ENCODE data around the gene ICAM1.
"Not testable (repeated sequence)": the region's sequence is repeated elsewhere in the genome, so short reads cannot be mapped to it uniquely, and the experiment has no call there.

ICAM1 gene

DNA sequence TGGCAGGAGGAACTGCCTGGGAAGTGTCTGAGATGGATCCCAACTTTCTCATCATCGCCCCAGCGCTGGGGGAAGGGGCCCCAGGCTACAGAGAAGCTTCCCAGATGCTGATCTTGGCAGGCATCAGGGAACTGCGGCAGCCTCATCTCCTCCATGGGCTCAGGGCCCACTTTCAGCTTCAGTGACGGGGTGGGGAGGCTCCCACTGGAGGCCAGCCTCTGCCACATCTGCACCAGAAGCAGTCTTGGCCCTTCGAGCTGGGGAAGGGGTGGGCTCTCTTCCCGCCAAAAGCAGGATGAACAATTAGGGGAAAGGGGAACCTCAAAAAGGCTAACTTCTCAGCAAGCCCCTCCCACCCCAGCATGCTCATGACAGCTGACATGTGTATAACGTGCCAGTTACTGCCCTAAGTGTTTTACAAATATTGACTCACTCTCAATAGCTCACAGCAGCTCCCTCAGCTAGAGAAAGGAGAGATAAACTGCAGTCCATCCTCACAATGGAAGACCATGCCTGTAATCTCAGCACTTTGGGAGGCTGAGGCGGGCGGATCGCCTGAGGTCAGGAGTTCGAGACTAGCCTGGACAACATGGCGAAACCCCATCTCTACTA lies 32.6 kb upstream of the ICAM1 start:
- H3K27ac ChIP-seq: peak overlapping the region in 13 of 21 experiments; percentile 16 to 71 (median 46)
- no peak overlapping the region for H3K4me3 ChIP-seq

- H3K4me3 ChIP-seq, H3K27ac ChIP-seq: not testable (repeated sequence)
These were observed 29.0 kb upstream of the ICAM1 start for GRCh38 chr19:10241826-10242449.

DNA sequence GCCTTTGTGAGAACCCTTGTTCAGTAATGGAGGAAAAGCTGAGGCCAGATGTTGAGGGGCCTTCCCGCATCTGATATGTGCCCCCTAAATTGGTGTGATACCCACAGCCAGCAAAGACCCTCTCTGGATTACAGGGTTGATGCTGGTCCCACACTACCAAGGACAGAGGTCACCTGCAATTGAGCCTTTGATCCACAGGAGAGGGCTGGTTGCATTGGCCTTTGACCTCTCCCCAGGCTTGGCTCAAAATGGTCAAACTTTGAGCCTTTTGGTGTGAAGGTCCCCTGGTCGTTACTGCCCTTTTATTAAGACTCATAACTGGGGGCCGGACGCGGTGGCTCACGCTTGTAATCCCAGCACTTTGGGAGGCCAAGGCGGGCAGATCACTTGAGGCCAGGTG lies 27.3 kb upstream of the ICAM1 start:
- H3K27ac ChIP-seq: no peak overlapping the region
- no peak overlapping the region for H3K4me3 ChIP-seq

- Histone ChIP-seq H3K4me3 (no peak overlapping the region), H3K27ac (no peak overlapping the region)
These were observed 25.6 kb upstream of the ICAM1 start for GRCh38 chr19:10245189-10245939.

DNA sequence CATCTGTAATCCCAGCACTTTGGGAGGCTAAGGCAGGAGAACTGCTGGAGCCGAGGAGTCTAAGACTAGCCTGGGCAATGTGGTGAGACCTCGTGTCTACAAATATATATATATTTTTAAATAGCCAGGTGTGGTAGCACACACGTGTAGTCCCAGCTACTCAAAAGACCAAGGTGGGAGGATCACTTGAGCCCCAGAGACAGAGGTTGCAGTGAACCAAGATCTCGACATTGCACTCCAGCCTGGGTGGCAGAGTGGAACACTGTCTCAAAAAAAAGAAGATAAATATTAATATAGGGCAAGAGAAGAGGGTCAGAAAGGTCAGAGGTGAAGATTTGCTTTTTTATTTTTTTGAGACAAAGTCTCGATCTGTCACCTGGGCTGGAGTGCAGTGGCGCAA lies 24.4 kb upstream of the ICAM1 start:
- Histone ChIP-seq H3K27ac (no peak overlapping the region), H3K4me3 (no peak overlapping the region)

DNA sequence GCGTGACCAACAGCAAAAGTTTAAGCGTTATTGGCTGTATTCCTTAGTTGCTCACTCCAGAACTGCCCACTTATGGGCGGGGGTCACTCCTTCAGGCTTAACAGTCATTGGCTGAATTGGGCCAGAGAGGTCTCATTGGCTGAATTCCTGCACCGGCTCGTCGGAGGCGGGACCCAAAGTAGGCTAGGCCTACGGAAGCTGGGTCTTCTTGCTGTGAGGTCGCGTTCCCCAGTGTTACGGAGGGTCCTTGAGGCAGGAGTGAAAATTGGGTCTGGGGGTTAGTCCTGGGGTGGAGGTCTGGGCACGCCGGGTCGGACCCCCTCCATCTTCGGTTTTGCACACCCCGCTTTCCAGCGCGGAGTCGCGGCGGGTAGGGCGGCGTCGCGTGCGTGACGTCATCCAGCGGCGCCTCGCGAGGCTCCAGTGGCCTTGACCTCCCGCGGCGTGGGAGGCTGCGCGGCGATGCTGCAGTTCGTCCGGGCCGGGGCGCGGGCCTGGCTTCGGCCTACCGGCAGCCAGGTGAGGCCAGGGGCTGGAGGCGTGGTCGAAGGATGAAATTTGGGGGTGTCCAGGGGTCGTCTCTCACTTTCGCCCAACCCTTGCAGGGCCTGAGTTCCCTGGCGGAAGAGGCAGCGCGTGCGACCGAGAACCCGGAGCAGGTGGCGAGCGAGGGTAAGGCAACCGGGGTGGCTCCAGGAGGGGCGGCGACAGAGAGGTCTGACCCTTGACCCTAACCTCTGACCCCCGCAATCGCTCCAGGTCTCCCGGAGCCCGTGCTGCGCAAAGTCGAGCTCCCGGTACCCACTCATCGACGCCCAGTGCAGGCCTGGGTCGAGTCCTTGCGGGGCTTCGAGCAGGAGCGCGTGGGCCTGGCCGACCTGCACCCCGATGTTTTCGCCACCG lies 18.9 kb upstream of the ICAM1 start, which contains the start of gene MRPL4:
Gene MRPL4, plus strand, starts transcription at position 423 of the 903 bp plus-strand sequence. Its CDS starts 40 bp downstream, at position 463.
- Histone ChIP-seq H3K4me3 (peak within 1 kb of the TSS; percentile 55 to 96 (median 78)), H3K27ac (peak within 1 kb of the TSS; percentile 35 to 91 (median 87))

DNA sequence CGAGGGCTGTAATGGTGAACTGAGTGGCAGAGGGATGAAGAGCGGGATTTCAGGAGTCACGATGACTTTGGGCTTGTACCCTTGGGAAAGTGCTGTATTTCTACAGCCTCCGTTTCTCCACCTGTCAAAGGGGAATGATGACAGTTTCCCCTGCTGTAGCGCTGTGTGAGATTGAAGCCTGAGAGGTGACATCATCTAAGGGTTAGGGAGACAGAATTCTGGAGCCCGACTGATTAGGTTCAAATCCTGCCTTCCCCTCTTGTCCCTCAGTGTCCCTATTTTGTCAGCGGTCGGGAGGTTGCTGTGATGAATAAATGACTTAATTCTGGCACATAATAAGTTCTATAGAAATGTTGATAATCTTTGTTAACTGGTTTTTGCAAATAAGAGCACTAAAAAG lies 18.2 kb upstream of the ICAM1 start:
- Histone ChIP-seq H3K27ac (peak overlapping the region; percentile 35 to 91 (median 87)), H3K4me3 (peak overlapping the region; percentile 55 to 96 (median 78))

DNA sequence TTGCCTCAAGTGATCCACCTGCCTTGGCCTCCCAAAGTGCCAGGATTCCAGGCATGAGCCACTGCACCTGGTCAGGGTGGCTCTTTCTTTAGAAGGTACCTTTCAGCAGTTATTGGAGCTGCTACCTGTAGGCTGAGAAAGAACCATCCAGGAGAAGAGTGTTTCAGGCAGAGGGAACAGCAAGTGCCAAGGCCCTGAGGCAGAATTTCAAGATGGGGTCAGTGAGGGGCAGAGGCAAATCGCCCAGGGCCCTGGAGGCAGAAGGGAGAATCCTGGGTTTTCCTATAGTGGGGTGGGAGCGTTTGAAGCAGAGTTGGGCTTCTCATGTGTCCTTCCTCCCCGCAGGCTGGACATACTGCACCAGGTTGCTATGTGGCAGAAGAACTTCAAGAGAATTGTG lies 16.7 kb upstream of the ICAM1 start:
- H3K27ac ChIP-seq: no peak overlapping the region
- H3K4me3 ChIP-seq: no peak overlapping the region

DNA sequence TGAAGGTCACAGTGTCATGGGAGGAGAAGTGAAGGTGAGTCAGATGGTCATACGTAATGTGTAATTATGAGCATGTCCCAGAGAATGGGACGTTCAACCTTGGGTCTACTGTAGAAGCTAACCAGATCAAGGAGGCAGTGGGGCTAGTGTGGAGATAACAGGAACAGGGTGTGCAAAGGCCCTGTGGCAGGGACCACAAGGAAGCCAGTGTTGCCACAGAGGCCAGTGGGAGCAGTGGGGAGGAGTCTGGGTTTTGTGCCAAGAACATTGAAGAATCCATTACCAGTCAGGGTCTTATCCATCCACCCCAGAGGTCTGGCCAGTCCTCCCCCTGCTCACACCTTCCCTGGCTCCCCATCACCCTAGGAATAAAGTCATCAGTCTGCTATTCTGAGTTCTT lies 15.6 kb upstream of the ICAM1 start:
- Histone ChIP-seq H3K4me3 (no peak overlapping the region), H3K27ac (no peak overlapping the region)

- Histone ChIP-seq H3K27ac (no peak overlapping the region), H3K4me3 (no peak overlapping the region)
These were observed 14.4 kb upstream of the ICAM1 start for GRCh38 chr19:10256551-10256950.

GRCh38 chr19:10256970-10257615 lies 13.8 kb upstream of the ICAM1 start:
- H3K4me3 ChIP-seq: no peak overlapping the region

GRCh38 chr19:10258080-10258710 lies 12.7 kb upstream of the ICAM1 start:
- no peak overlapping the region for H3K4me3 ChIP-seq
- H3K27ac ChIP-seq: no peak overlapping the region

More at GRCh38 chr19:10256970-10257615, 13.8 kb upstream of the ICAM1 start:
- no peak overlapping the region for H3K27ac ChIP-seq

DNA sequence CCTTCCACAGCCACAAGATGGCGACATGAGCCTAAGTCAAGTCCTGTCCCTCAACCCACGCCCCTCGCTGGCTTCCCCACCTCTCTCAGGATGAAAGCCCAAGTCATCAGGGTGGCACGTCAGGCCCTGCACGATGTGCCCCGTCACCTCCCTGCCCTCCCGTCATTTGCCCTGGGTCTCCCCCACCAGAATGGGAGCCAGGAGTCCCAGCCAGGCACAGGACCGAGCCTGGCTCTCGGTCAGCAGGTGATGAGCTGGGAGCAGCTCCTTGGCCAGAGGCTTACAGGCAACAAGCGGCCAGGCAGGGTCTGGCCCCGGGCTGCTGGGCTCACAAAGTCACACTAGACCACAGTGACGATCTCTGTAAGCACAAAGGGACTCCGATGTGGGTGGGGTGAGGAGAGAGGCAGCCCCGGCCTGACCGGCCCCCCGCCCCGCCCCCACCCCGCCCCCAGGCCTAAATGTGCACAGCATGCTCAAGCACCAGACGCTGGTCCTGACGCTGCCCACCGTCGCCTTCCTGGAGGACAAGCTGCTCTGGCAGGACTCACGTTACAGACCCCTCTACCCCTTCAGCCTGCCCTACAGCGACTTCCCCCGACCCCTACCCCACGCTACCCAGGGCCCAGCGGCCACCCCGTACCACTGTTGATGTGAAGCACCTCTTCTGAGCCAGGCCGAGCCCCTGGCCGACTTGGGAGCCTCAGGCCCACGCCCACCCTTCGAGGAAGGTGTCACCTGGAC lies 11.6 kb upstream of the ICAM1 start:
- H3K4me3 ChIP-seq: no peak overlapping the region
- H3K27ac ChIP-seq: peak overlapping the region in 18 of 21 experiments; percentile 1 to 77 (median 49)

GRCh38 chr19:10260141-10260584 lies 10.8 kb upstream of the ICAM1 start:
- H3K27ac ChIP-seq: peak overlapping the region in 13 of 21 experiments; percentile 1 to 77 (median 52)
- H3K4me3 ChIP-seq: no peak overlapping the region

DNA sequence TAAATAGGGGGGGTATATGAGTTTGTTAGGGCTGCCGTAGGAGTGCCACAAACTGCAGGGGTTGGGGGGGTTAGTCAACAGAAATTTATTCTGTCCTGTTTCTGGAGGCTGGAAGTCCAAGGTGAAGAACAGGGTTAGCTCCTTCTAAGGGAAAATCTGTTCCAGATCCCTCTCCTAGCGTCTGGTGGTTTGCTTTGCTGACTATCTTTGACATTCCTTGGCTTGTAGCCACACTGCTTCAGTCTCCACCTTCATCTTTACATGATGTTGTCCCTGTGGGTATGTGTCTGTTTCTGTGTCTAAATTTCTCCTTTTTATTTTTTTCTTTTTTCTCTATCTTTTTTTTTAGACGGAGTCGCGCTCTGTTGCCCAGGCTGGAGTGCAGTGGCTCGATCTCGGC lies 8.1 kb upstream of the ICAM1 start:
- Histone ChIP-seq H3K27ac (no peak overlapping the region), H3K4me3 (no peak overlapping the region)

- no peak overlapping the region for H3K4me3 ChIP-seq
- no peak overlapping the region for H3K27ac ChIP-seq
These were observed 4.2 kb upstream of the ICAM1 start for GRCh38 chr19:10266706-10267105.

GRCh38 chr19:10268071-10268470 lies 2.8 kb upstream of the ICAM1 start:
- H3K27ac ChIP-seq: peak overlapping the region in 16 of 21 experiments; percentile 1 to 94 (median 29)
- H3K4me3 ChIP-seq: no peak overlapping the region

Data from skin epidermis (tissue), 12 donors.